Thyroid gland (tissue), 4 donors: ENCODE measurements around the gene URAD.

Experiments used
- POLR2A ChIP-seq, 2 donors: fragments of 450-650 bp; IDR thresholded peaks; one replicate each; pipeline ENCODE4 v1.6.1; 2017; ENCODE audit warnings: antibody characterized with exemption in 2 of 2, mild to moderate bottlenecking in 2 of 2, moderate library complexity in 1 of 2
- TF ChIP-seq, protein P1 (sequence below), 6 experiments: fragments of 200-600 bp in 3 of 6; fragments of 450-650 bp in 3 of 6; sonication (generic) in 3 of 6; IDR thresholded peaks; one replicate each; pipeline ENCODE4 v1.5.1; 2016 to 2019; ENCODE audit warnings: antibody characterized with exemption in 6 of 6, mild to moderate bottlenecking in 2 of 6, inconsistent platforms in 1 of 6, moderate library complexity in 1 of 6

DNA sequence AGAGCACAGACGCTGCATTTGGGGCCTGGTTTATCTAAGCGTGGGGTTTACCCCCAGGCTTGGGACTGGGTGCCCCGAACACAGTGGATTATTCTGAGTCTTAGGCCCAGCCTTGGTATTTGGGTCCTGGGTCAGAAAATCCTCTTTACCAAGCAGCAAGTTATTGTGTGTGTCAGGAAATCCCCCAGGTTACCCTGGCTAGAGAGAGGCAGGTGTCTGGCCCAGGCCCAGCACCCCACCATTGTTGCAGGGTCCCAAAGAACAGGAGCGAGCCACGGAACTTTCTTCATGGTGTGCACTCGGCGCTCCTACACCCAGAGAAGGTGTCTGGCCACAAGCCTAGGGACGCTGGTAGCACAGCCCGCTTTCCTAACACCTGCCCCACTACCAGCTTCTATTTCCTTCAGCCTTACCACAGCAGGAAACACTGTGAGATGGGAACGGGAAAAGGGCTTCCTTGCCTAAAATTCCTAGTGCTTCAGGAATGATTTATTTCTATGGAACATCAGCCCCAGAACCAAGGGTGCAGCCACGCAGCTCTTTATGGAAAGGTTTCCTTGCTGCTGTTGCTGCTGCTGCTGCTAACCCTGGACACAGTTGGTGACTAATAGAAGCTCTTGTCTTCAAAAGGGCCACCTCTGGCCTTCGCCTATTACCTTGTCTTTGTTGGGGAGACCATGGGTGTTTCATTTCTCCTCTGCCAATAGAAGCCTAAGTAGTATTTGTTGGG, 12.0 kb downstream of the URAD start:
- no peak for TF ChIP-seq POLR2A (IDR thresholded peaks at IDR 0.05)
- TF ChIP-seq, protein P1, sequence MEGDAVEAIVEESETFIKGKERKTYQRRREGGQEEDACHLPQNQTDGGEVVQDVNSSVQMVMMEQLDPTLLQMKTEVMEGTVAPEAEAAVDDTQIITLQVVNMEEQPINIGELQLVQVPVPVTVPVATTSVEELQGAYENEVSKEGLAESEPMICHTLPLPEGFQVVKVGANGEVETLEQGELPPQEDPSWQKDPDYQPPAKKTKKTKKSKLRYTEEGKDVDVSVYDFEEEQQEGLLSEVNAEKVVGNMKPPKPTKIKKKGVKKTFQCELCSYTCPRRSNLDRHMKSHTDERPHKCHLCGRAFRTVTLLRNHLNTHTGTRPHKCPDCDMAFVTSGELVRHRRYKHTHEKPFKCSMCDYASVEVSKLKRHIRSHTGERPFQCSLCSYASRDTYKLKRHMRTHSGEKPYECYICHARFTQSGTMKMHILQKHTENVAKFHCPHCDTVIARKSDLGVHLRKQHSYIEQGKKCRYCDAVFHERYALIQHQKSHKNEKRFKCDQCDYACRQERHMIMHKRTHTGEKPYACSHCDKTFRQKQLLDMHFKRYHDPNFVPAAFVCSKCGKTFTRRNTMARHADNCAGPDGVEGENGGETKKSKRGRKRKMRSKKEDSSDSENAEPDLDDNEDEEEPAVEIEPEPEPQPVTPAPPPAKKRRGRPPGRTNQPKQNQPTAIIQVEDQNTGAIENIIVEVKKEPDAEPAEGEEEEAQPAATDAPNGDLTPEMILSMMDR (IDR thresholded peaks at IDR 0.05), result no peak
